ENCODE data around the gene KCNMA1.

GRCh38 chr10:77593771-77594470 lies 43.7 kb downstream of the KCNMA1 start:
- TF ChIP-seq GABPA (IDR thresholded peaks at IDR 0.05; ENCODE audit: low read depth) (no peak), ZBTB4 (CRISPR knock-in tag; IDR thresholded peaks at IDR 0.05) (no peak), POLR2A (IDR thresholded peaks at IDR 0.05; ENCODE audit: low read depth, low read length) (no peak), CTCF (IDR thresholded peaks at IDR 0.05 in 2 of 3, conservative IDR thresholded peaks at IDR 0.05 in 1 of 3; ENCODE audit: control insufficient read depth in 2 of 3, extremely low read depth in 1 of 3, insufficient read depth in 1 of 3, low read depth in 3 of 3, low read length in 3 of 3) (no peak), MLLT1 (IDR thresholded peaks at IDR 0.05) (no peak), MYC (IDR thresholded peaks at IDR 0.05; ENCODE audit: insufficient read depth, insufficient read length, insufficient replicate concordance, low read length, severe bottlenecking) (no peak), BHLHE40 (IDR thresholded peaks at IDR 0.05; ENCODE audit: borderline replicate concordance in 1 of 2, low read depth in 2 of 2, low read length in 1 of 2) (no peak), BRCA1 (IDR thresholded peaks at IDR 0.05; ENCODE audit: low read depth, low read length) (no peak)
